Activated naive CD8-positive, alpha-beta T cell (primary cell): ENCODE measurements around the gene TSKU.
"Not testable (repeated sequence)": the region's sequence is repeated elsewhere in the genome, so short reads cannot be mapped to it uniquely, and the experiment has no call there.

Experiments
- H3K27ac Mint-ChIP-seq: one replicate; pipeline ENCODE4 v1.8.0; 2021; ENCODE audit warnings: mixed read lengths
- H3K27me3 Mint-ChIP-seq: one replicate; pipeline ENCODE4 v1.8.0; 2021; ENCODE audit warnings: mixed read lengths
- H3K36me3 Mint-ChIP-seq: one replicate; pipeline ENCODE4 v1.8.0; 2021; ENCODE audit warnings: mixed read lengths
- H3K4me1 Mint-ChIP-seq: one replicate; pipeline ENCODE4 v1.8.0; 2021; ENCODE audit warnings: low read depth, mixed read lengths
- H3K4me3 Mint-ChIP-seq: one replicate; pipeline ENCODE4 v1.8.0; 2021; ENCODE audit warnings: mild to moderate bottlenecking, mixed read lengths
- H3K9me3 Mint-ChIP-seq: one replicate; pipeline ENCODE4 v1.8.0; 2021; ENCODE audit warnings: low read depth, mixed read lengths

The TSKU gene

GRCh38 chr11:76783294-76783895 lies at the start of gene TSKU:
TSKU (plus strand) TSS chr11:76783356; CDS start chr11:76795617, 12,261 bp downstream.
- Mint-ChIP-seq H3K36me3 (peaks cover 2% of the 10 kb centered on the region), H3K27ac (no peak within 1 kb of the TSS), H3K27me3 (peaks cover 14% of the 10 kb centered on the region)

GRCh38 chr11:76733906-76734305 lies 49.2 kb upstream of the TSKU start:
- not testable (repeated sequence) for H3K4me3 Mint-ChIP-seq, H3K27me3 Mint-ChIP-seq, H3K4me1 Mint-ChIP-seq, H3K9me3 Mint-ChIP-seq, H3K36me3 Mint-ChIP-seq, H3K27ac Mint-ChIP-seq

More at GRCh38 chr11:76783294-76783895, at the start of gene TSKU:
- Mint-ChIP-seq H3K9me3 (no peaks in the 10 kb centered on the region), H3K4me3 (peak within 1 kb of the TSS; percentile 81), H3K4me1 (peaks cover 6% of the 10 kb centered on the region)

- no peak overlapping the region for H3K4me3 Mint-ChIP-seq
- H3K36me3 Mint-ChIP-seq = no peaks in the 10 kb centered on the region
- H3K27me3 Mint-ChIP-seq = no peaks in the 10 kb centered on the region
- H3K4me1 Mint-ChIP-seq = no peaks in the 10 kb centered on the region
- H3K9me3 Mint-ChIP-seq = no peaks in the 10 kb centered on the region
- no peak overlapping the region for H3K27ac Mint-ChIP-seq
These were observed 48.4 kb upstream of the TSKU start for GRCh38 chr11:76734456-76735420.

GRCh38 chr11:76735841-76736240 lies 47.3 kb upstream of the TSKU start:
- H3K27ac Mint-ChIP-seq = no peak overlapping the region
- H3K27me3 Mint-ChIP-seq = no peaks in the 10 kb centered on the region
- no peaks in the 10 kb centered on the region for H3K36me3 Mint-ChIP-seq
- H3K4me3 Mint-ChIP-seq = no peak overlapping the region
- no peaks in the 10 kb centered on the region for H3K4me1 Mint-ChIP-seq
- H3K9me3 Mint-ChIP-seq = no peaks in the 10 kb centered on the region

- no peaks in the 10 kb centered on the region for H3K36me3 Mint-ChIP-seq
- H3K4me3 Mint-ChIP-seq = no peak overlapping the region
- H3K9me3 Mint-ChIP-seq = no peaks in the 10 kb centered on the region
- H3K27ac Mint-ChIP-seq = no peak overlapping the region
- H3K4me1 Mint-ChIP-seq = no peaks in the 10 kb centered on the region
- H3K27me3 Mint-ChIP-seq = no peaks in the 10 kb centered on the region
These were observed 46.9 kb upstream of the TSKU start for GRCh38 chr11:76736266-76736665.

- no peaks in the 10 kb centered on the region for H3K4me1 Mint-ChIP-seq
- H3K4me3 Mint-ChIP-seq = no peak overlapping the region
- no peaks in the 10 kb centered on the region for H3K36me3 Mint-ChIP-seq
- no peak overlapping the region for H3K27ac Mint-ChIP-seq
- no peaks in the 10 kb centered on the region for H3K27me3 Mint-ChIP-seq
- no peaks in the 10 kb centered on the region for H3K9me3 Mint-ChIP-seq
These were observed 46.2 kb upstream of the TSKU start for GRCh38 chr11:76736773-76737495.

GRCh38 chr11:76738618-76739240 lies 44.4 kb upstream of the TSKU start:
- no peaks in the 10 kb centered on the region for H3K27me3 Mint-ChIP-seq
- no peak overlapping the region for H3K4me3 Mint-ChIP-seq
- no peak overlapping the region for H3K27ac Mint-ChIP-seq
- no peaks in the 10 kb centered on the region for H3K4me1 Mint-ChIP-seq
- H3K9me3 Mint-ChIP-seq = no peaks in the 10 kb centered on the region
- no peaks in the 10 kb centered on the region for H3K36me3 Mint-ChIP-seq

GRCh38 chr11:76739798-76740197 lies 43.4 kb upstream of the TSKU start:
- Mint-ChIP-seq H3K4me3 (no peak overlapping the region), H3K36me3 (no peaks in the 10 kb centered on the region), H3K9me3 (no peaks in the 10 kb centered on the region), H3K27me3 (no peaks in the 10 kb centered on the region), H3K4me1 (no peaks in the 10 kb centered on the region), H3K27ac (no peak overlapping the region)

- Mint-ChIP-seq H3K4me1 (no peaks in the 10 kb centered on the region), H3K36me3 (no peaks in the 10 kb centered on the region), H3K27ac (no peak overlapping the region), H3K9me3 (no peaks in the 10 kb centered on the region), H3K27me3 (no peaks in the 10 kb centered on the region), H3K4me3 (no peak overlapping the region)
These were observed 42.4 kb upstream of the TSKU start for GRCh38 chr11:76740772-76741171.

- Mint-ChIP-seq H3K4me3 (no peak overlapping the region), H3K9me3 (no peaks in the 10 kb centered on the region), H3K27me3 (no peaks in the 10 kb centered on the region), H3K36me3 (no peaks in the 10 kb centered on the region), H3K4me1 (no peaks in the 10 kb centered on the region), H3K27ac (no peak overlapping the region)
These were observed 40.3 kb upstream of the TSKU start for GRCh38 chr11:76742902-76743301.

GRCh38 chr11:76744186-76745043 lies 38.7 kb upstream of the TSKU start:
- H3K27ac Mint-ChIP-seq = no peak overlapping the region
- H3K4me3 Mint-ChIP-seq = no peak overlapping the region

GRCh38 chr11:76745044-76745376 lies 38.1 kb upstream of the TSKU start:
- Mint-ChIP-seq H3K36me3 (no peaks in the 10 kb centered on the region), H3K27ac (no peak overlapping the region), H3K9me3 (no peaks in the 10 kb centered on the region), H3K27me3 (no peaks in the 10 kb centered on the region), H3K4me3 (no peak overlapping the region), H3K4me1 (no peaks in the 10 kb centered on the region)

More at GRCh38 chr11:76744186-76745043, 38.7 kb upstream of the TSKU start:
- Mint-ChIP-seq H3K4me1 (no peaks in the 10 kb centered on the region), H3K9me3 (no peaks in the 10 kb centered on the region), H3K27me3 (no peaks in the 10 kb centered on the region), H3K36me3 (no peaks in the 10 kb centered on the region)

- Mint-ChIP-seq H3K9me3 (no peaks in the 10 kb centered on the region), H3K27me3 (no peaks in the 10 kb centered on the region), H3K36me3 (no peaks in the 10 kb centered on the region)
These were observed 37.5 kb upstream of the TSKU start for GRCh38 chr11:76745561-76746207.

More at GRCh38 chr11:76745561-76746207, 37.5 kb upstream of the TSKU start:
- Mint-ChIP-seq H3K4me3 (no peak overlapping the region), H3K4me1 (no peaks in the 10 kb centered on the region), H3K27ac (no peak overlapping the region)
